ENCODE measurements around the gene ZNF692.

The ZNF692 gene

GRCh38 chr1:248861616-248862015 is 2.7 kb upstream of the ZNF692 start:
- TF ChIP-seq EZH2phosphoT487 (IDR thresholded peaks at IDR 0.05; ENCODE audit: borderline replicate concordance, low read length) (no peak), CTCF (IDR thresholded peaks at IDR 0.05; ENCODE audit: low read depth, low read length, poor library complexity, severe bottlenecking) (no peak)
- H3K9me3 ChIP-seq (ENCODE audit: control insufficient read depth, insufficient read depth, low read length): no peaks in the 10 kb centered on the region
- H3K27ac ChIP-seq (ENCODE audit: low read depth, low read length): no peak overlapping the region
- peaks cover 47% of the 10 kb centered on the region for H3K4me1 ChIP-seq (ENCODE audit: control insufficient read depth, low read length)
- no peaks in the 10 kb centered on the region for H3K27me3 ChIP-seq (ENCODE audit: control insufficient read depth, low read length)
- H3K4me3 ChIP-seq (ENCODE audit: low read length): no peak overlapping the region
- no peak overlapping the region for H3K4me2 ChIP-seq (ENCODE audit: low read length)
- no peaks in the 10 kb centered on the region for H3K9me2 ChIP-seq (replicated peaks; ENCODE audit: control insufficient read depth, low read length)
- no peaks in the 10 kb centered on the region; the same call in 1 of the 2 replicates for H3F3A ChIP-seq (ENCODE audit: control insufficient read depth, insufficient read depth)
- H3K36me3 ChIP-seq (ENCODE audit: control insufficient read depth, low read length): no peaks in the 10 kb centered on the region; the same call in none of the 2 replicates
- peaks cover 19% of the 10 kb centered on the region for H3K79me2 ChIP-seq (ENCODE audit: control insufficient read depth, low read length)
- no peaks in the 10 kb centered on the region for H4K20me1 ChIP-seq (ENCODE audit: control insufficient read depth, insufficient read depth, low read depth, low read length)

- H3K9me3 ChIP-seq (ENCODE audit: control insufficient read depth, insufficient read depth, low read length): no peaks in the 10 kb centered on the region
- H3K4me2 ChIP-seq (ENCODE audit: low read length): peak overlapping the region; percentile 85
- H4K20me1 ChIP-seq (ENCODE audit: control insufficient read depth, insufficient read depth, low read depth, low read length): no peaks in the 10 kb centered on the region
- peak overlapping the region; percentile 87 for H3K4me3 ChIP-seq (ENCODE audit: low read length)
- H3K27ac ChIP-seq (ENCODE audit: low read depth, low read length): no peak overlapping the region
- no peaks in the 10 kb centered on the region; the same call in 1 of the 2 replicates for H3F3A ChIP-seq (ENCODE audit: control insufficient read depth, insufficient read depth)
- TF ChIP-seq CTCF (IDR thresholded peaks at IDR 0.05; ENCODE audit: low read depth, low read length, poor library complexity, severe bottlenecking): no peak
- no peak for TF ChIP-seq EZH2phosphoT487 (IDR thresholded peaks at IDR 0.05; ENCODE audit: borderline replicate concordance, low read length)
- H3K79me2 ChIP-seq (ENCODE audit: control insufficient read depth, low read length): peaks cover 19% of the 10 kb centered on the region
- no peaks in the 10 kb centered on the region for H3K9me2 ChIP-seq (replicated peaks; ENCODE audit: control insufficient read depth, low read length)
- H3K27me3 ChIP-seq (ENCODE audit: control insufficient read depth, low read length): no peaks in the 10 kb centered on the region
- H3K4me1 ChIP-seq (ENCODE audit: control insufficient read depth, low read length): peaks cover 52% of the 10 kb centered on the region
- H3K36me3 ChIP-seq (ENCODE audit: control insufficient read depth, low read length): peaks cover 15% of the 10 kb centered on the region
Observed at GRCh38 chr1:248860007-248860406, 1.1 kb upstream of the ZNF692 start.

GRCh38 chr1:248858096-248858890 is 592 bp downstream of the ZNF692 start:
- peak overlapping the region; percentile 61 for H3K27ac ChIP-seq (ENCODE audit: low read depth, low read length)
- no peaks in the 10 kb centered on the region for H3K9me2 ChIP-seq (replicated peaks; ENCODE audit: control insufficient read depth, low read length)
- H3F3A ChIP-seq (ENCODE audit: control insufficient read depth, insufficient read depth): no peaks in the 10 kb centered on the region; the same call in 1 of the 2 replicates
- no peaks in the 10 kb centered on the region for H3K27me3 ChIP-seq (ENCODE audit: control insufficient read depth, low read length)
- peak overlapping the region; percentile 87 for H3K4me3 ChIP-seq (ENCODE audit: low read length)
- peaks cover 44% of the 10 kb centered on the region for H3K4me1 ChIP-seq (ENCODE audit: control insufficient read depth, low read length)
- no peaks in the 10 kb centered on the region for H3K9me3 ChIP-seq (ENCODE audit: control insufficient read depth, insufficient read depth, low read length)
- peak; percentile 87 for TF ChIP-seq CTCF (IDR thresholded peaks at IDR 0.05; ENCODE audit: low read depth, low read length, poor library complexity, severe bottlenecking)
- TF ChIP-seq EZH2phosphoT487 (IDR thresholded peaks at IDR 0.05; ENCODE audit: borderline replicate concordance, low read length): no peak
- peak overlapping the region; percentile 85 for H3K4me2 ChIP-seq (ENCODE audit: low read length)
- peaks cover 19% of the 10 kb centered on the region for H3K79me2 ChIP-seq (ENCODE audit: control insufficient read depth, low read length)
- peaks cover 32% of the 10 kb centered on the region for H3K36me3 ChIP-seq (ENCODE audit: control insufficient read depth, low read length)
- no peaks in the 10 kb centered on the region for H4K20me1 ChIP-seq (ENCODE audit: control insufficient read depth, insufficient read depth, low read depth, low read length)

Measured in DOHH2 (cell line).